ENCODE results near the gene KRT40.

DNA sequence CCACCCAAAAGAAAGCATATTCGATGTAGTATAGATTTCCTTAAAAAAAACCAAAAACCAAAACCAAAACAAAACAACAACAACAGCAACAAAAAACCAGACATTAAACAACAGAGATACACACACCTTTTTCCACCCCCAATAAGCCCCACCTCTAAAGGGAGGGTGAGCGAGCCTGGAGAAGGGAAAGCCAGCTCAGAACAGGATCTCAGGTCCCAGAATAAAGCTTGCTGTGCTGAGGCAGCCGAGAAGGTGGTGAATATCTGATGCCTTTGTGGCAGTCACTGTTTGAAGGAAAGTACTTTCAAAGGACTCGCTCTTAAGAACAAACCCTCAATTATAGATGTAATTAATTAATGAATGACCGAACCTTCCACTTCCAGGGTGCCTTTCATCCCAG lies 47.1 kb downstream of the KRT40 start:
- TF ChIP-seq, protein P1, sequence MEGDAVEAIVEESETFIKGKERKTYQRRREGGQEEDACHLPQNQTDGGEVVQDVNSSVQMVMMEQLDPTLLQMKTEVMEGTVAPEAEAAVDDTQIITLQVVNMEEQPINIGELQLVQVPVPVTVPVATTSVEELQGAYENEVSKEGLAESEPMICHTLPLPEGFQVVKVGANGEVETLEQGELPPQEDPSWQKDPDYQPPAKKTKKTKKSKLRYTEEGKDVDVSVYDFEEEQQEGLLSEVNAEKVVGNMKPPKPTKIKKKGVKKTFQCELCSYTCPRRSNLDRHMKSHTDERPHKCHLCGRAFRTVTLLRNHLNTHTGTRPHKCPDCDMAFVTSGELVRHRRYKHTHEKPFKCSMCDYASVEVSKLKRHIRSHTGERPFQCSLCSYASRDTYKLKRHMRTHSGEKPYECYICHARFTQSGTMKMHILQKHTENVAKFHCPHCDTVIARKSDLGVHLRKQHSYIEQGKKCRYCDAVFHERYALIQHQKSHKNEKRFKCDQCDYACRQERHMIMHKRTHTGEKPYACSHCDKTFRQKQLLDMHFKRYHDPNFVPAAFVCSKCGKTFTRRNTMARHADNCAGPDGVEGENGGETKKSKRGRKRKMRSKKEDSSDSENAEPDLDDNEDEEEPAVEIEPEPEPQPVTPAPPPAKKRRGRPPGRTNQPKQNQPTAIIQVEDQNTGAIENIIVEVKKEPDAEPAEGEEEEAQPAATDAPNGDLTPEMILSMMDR (IDR thresholded peaks at IDR 0.05; ENCODE audit: insufficient read depth, low read length, poor library complexity, severe bottlenecking), result no peak
- no peak for TF ChIP-seq EZH2phosphoT487 (conservative IDR thresholded peaks at IDR 0.05; ENCODE audit: low read length)
